Measurements from ENCODE around the gene ZBTB7C.

Gene ZBTB7C

DNA sequence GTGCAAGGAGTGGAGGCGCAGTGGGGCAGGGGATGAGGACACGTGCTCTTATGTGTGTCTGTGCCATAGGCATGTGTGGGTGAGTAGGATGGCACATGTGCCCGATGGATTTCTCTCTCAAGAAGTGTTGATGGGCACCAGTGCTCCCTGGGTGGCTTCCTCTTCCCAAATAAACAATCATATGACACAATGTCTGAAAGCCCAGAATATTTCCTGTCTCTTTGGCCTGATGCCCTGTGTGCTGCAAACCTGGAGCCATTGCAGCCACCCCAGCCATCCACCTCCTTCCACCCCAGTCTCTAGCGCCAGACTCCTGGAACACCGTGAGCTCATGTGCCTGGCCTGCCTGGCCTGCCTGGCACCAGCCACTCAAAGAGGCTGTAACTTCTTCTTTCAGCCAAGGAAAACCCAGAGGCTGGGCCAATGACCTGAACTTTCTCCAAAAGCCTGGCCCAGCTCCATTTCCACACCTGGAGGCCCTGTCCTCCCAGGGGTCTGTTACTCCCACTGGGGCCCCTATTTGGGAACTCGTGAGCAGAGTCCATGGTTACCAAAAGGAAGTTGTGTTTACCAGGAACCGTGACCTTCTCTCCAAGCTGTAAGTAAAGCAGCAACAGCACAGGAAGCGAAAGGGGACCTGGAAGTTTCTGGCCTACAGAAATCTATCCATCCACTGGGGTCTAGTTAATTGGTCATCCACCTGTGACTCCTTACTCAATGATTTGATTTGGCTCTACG, 9.5 kb upstream of the ZBTB7C start:
- no peak for DNase-seq

DNA sequence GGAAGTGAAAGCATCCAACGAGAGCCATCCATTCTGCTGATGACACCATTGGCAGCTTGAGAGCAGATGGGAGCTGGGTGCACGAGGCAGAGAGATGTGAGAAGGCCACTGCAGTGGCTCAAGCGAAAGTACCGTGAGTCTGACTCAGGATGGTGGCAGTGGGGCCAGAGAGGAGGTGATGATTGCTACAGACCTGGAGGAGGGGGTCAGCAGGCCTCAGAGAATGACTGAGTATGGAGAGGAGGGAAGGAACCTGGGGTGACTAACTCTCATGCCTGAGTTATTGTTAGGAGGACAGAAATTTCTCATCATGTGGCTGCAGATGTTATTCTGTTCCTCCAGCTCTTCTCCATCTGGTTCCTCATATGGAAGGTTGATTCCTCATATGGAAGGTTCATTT, 8.8 kb upstream of the ZBTB7C start:
- DNase-seq = no peak

DNA sequence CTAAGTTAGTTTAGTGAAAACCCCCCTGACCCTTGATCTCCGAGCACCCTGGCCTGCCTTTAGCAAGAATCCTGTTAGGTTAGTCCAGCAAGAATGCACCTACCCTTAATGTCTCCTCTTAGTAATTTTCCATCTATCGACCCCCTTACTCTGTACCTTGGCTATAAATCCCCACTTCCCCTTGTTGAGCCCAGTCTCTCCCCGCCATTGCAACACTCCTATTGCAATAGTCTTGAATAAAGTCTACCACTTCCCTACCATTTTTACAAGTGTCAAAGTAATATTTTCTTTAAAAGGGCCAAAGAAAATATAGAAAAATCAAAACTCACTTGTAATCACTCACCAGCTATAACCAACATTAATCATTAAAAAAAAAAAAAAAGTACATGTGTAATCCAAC, 4.2 kb upstream of the ZBTB7C start:
- DNase-seq = no peak

DNA sequence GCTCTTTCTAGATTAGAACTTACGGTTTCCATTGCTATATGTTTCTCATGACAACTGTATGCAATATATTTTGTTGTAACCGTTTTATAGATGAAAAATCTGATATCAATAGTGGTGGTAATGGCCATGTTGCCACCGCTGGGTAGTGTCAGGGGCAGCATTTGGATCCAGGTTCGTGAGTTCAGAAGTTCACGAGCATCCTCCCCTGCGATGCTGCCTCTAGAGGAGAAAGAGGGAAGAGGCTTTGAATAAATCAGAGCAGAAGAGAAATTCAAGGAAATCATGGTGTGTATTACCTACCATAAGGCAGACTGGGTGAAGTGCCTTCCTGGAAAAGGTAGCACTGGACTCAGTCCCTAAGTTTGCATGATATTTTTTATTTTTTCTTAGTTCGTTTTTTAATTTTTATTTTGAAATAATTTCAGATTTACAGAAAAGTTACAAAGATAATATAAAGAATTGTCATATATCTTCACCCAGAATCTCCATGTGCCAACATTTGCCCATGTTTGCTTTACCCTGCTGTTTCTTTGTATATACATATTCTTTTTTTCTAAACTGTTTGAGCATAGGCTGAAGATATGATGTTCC, 3.3 kb upstream of the ZBTB7C start:
- DNase-seq = peak in 2 of 56 donors; percentile 11

DNA sequence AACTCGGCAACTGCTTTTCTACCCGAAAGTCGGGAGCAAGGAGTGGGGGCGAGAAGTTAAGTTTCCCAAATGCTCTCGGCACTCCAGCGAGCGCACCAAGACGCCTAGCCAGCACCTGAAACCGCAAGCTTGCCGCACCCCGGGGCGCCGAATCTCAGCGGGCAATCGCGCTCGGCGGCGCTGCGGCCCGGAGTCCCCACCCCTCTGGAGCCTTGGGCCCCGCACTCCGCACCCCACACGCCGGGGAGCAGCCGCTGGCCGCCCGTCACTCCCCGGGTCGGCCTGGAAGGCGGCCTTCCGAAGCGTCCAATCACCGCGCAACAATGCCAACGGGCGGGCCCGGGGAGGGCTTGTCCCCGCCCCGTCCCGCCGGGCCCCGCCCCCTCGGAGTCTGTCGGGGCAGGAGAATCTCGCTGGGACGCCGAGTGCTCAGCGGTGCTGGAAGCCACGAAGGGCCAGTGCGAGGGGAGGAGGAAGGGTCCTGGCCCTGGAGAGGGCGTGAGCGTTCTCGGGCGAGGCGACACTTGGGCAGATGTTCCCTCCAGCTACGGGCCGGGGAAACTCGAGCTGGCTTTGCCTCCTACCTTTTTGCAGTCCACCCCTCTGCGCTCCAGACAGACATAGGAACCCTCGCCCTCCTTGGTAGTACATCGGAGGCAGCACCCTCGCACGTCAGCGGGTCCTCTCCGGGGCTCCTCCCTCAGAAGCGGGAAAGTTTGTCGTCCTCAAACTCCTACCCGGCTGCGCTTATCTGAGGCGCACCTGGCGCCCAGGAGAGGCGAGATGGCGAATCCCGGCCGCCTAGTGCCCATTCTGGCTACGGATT, 1.1 kb upstream of the ZBTB7C start:
- DNase-seq = peak in 55 of 56 donors; percentile 6 to 88 (median 73)

DNA sequence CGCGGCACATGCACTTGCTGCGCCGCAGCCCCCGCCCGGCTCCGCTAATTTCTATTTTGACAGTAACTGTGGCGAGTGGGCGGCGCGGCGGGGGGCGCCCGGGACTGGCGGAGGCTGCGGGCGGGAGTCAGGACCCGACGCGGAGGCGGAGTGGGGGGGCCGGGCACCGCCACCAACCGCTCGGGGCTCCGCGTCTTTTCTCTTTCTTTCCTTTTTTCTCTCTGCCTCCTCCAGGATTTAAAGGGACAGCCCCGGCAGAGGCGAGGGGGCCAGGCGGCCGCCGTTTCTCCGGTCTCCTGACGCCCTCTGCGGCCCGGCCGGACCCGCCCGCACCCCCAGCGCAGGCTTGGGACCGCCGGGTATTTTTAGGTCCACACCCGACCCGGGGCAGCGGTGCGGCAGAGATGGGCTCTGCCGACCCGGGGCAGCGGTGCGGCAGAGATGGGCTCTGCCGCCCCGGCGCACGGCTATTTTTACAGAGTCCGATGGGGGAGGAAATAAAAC, 460 bp upstream of the ZBTB7C start:
- DNase-seq = peak in 35 of 56 donors; percentile 17 to 65 (median 43)

DNA sequence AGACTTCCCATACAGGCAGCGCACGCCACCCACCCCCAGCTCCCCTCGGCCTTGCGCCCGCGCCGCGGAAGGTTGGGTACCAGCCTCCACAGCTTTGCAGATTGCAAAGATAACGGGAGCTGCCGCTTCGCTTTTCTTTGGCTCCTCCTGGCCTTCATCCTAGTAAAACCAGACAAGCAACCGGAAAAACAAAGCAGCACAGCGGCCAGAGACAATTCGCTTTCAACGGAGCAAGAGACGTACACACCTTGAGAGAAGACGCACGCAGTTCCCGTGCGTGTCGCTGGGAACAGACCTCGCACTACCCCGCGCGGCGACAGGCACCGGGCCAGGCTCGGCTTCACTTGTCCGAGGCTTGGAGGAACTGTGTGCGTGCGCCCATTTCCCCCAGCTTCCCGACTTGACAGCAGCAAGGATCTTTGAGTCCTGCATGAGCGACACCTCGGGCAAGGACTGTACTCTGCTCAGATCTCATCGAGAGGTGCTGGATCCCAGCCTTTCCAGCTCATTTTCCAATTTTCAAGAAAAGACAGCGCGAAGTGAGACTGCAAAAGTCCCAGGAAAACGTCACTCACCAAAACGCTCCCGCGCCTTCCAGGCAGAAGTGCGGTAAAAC, 964 bp downstream of the ZBTB7C start:
- DNase-seq = peak in 3 of 56 donors; percentile 9 to 41 (median 33)

DNA sequence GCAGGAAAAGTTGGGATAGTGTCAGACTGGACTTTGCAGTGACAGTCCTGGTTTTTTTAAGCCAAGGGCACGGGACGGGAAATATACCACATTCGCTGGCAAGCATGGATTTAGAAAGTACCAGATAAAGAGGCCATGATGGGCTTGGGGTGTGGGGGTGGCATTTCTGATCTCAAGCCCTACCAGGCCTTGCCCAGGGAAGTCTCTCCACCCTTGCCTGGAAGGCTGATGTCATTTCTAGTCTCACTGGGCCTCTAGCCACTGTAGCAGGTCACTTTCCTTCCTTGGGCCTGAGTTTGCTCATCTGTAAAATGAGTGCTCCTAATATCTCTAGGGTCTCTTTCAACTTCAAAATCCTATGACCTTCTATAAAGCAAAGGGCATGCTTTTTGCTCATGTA, 1.8 kb downstream of the ZBTB7C start:
- no peak for DNase-seq

DNA sequence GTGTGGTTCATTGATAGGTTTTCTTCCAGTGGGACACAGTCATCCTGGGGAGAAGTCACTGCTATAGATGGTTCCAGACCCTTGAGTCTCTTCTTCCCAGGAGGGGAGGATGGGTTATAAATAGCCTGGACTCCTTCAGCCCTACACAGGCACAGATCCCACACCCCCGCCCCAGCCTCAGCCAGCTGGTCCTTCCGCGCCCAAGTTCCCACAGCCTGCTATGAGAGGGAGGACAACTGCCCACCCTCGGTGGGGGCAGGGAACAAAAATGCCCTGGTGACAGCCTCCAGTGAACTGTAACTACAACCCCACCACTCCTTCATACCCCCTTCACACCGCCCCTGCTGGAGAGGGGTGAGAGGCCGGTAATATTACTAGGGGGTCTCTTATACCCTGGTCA, 3.2 kb downstream of the ZBTB7C start:
- DNase-seq = no peak

DNA sequence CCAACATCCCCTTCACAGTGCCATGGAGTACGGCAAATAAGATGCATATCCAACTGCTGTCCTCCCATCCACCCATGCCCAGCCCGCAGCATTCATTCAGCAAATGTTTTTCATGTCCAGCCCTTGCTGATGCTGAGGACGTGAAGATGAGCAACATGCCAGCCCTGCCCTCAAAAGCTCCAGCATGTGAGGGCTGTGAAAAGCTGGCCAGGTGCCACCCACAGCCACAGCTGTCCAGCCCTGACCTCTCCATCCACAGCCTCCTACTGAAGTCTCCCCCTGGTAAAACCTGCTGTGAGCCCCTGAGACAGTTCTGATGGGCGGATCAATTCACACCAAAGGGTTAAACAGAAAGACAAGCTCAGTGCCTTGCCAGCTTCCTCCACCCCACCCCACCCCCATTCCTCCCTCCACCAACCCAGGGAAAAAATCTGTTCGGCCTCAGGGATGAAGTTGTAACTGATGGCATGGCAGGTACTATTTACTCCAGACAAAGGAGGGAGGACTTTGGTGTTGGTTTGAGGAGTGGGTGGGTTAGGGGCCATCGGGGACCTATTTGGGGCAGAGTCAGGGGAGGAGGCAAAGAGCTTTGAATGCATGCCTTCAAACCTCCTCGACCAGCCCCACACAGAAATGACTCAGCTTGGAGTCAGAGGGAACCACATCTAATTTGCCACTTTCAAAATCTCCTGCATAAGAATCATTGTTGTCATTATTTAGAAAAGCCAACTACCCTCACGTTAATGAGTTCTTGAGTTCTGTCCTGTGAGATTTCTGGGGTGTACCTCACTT, 4.3 kb downstream of the ZBTB7C start:
- DNase-seq = no peak

DNA sequence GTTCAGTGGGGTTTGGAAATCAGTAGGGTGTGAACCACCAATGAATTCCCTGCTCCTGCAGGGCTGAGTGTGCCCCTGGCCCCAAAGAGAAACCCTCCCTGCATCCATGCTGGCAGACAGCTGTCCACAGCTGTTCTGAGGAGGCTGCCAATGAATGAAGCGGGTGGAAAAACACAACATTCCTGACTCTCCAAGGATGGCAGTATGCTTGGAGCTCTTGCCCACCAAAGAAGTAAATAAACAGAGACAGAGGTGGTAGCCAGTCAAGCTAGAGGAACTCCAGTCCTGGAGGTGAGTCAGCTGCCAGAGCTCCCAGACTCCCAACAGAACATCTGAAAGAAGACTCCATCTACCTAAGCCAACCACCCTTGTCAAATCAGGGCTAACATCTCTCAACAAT, 6.2 kb downstream of the ZBTB7C start:
- DNase-seq = no peak

DNA sequence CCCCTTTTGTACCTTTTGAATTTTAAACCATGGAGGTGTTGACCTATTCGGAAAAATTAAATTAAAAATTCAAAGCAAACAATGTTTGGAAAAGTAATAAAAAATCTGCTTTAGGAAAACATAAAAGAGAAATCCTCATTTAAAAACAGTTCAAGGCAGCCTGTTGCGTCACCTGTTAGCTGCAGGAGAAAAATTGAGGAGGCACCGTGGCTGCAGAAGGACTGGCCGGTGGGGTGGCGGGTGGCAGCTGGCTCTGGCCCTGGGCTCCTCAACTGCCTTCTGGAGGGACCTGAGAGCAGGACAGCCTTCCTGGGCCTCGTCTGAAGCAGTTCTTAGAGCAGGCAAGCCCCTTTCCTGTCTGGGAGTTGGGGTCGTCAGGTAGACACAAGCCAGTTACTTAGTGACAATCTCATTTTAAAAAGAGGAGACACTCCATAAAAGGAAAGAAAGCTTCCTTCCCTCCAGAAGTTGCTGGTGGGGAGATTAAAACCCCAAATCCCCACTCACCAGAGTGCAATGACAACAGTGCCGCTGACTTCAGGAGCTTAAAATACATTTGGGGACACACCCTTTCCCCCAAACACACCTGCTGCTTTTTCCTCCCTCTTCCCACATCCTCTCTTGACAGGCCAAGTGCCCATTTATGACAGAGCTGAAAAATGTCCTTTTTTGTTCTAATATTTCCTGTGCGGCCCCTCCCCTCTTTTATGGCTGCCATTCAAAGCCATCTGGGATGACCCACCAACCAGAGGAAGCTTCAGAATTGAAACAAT, 9.7 kb downstream of the ZBTB7C start:
- DNase-seq = no peak

DNA sequence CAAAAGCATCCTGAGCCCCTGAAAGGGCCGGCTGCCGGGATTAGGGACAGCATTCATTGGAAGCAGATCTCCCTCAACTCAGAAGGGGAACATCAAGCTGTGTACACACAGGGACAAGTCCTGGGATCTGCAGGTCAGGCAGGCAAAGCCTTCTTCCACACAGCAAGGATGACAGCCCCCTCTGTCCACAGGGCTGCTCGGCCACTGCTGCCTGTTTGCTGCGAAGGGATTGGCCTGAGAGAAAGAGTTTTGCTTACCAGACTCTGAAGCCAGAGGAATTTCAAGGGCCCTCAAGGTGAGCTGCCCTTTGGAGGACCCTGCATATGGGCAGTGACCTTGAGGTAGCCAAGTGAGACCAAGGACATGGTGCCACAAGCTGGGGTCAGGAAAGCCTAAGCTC, 11.1 kb downstream of the ZBTB7C start:
- DNase-seq = no peak

DNA sequence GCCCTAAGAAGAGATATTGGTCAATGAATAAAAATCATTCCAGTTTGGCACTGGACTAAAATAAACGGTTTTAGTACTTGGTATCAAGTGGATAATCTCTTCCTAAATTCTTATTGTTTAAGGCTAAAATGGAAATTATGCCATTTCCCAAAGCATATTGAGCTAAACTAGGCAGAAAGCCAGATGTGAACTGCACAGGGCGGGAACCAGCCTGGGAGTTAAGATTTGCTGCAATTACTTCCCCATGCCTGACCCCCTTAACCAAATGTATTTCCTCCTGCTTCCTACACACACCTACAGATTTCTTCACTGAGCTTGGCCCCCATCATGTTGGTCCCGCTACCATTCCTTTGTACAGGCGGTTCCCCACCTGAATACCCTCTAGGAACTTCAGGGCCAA, 12.2 kb downstream of the ZBTB7C start:
- no peak for DNase-seq

DNA sequence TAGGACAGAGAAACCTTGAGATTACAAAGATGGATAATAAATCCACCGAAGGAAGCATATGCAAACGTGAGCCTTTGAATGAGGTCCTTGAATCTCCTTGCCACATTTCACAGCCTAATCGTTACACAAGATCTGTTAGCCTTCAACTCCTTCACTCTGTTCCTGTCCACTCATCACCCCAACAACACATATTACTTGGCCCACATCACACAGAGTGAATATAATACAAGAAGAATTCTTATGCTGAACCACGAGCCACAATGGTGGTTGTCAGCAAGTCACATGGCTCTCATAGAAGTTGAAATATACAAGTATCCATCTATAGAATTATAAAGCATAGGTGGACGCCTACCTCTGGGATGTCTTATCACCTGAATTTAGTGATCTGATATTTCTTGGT, 12.6 kb downstream of the ZBTB7C start:
- DNase-seq = no peak

DNA sequence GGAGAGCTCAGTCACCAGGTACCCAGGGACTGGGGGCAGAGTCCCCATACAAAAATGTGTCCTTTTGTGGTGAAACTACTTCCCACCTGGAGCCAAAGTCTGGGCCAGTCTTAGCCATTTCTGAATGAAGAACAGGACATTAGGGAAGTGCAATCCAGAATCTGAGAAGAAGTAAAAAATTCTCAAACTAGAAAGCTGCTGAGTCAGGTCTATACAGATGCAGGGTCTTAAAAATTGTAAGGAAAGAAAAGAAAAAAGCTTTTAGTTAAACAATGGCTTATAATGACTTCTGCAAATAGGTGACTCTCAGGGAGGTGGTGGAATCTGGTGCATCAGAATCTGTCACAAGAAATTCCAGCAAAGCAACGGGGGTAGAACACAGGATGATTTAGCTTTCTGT, 13.5 kb downstream of the ZBTB7C start:
- DNase-seq = no peak

DNA sequence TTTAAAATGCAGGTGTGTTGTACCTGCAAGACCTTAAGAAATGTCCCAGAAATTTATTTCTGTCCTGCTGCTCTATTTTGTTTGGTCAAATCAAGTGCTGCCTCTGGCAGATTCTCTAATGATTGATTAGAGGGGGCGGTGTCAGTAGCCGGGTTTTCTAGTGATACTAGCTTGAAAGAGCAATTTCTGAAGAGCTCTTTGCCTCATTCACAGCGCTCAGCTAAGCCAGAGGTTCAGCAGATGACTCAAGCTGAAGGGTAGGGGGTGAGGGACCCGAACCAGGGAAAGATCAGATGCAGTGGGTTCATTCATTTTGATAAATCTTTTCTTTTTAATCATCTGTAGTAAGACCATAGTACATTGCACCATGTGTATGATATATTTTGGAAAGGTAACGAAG, 15.0 kb downstream of the ZBTB7C start:
- no peak for DNase-seq

DNA sequence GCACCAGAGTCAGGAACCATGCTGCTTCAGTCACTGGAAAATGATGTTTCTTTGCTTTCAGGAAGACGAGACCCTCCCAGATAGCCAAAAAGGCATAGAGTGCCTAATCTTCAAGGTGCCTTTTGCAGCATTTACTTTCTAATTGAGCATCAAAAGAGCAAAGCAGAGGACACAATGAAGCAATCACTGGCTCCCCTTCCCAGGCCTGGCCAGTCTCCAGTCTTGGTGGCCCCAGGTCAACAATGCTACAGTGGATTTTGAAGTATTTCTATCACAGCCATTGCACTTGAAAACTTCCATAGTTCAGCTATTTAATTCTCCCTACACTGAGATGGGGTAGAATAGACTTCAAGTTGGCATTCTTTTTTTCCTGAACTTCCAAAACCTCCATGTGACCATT, 15.4 kb downstream of the ZBTB7C start:
- DNase-seq = no peak

DNA sequence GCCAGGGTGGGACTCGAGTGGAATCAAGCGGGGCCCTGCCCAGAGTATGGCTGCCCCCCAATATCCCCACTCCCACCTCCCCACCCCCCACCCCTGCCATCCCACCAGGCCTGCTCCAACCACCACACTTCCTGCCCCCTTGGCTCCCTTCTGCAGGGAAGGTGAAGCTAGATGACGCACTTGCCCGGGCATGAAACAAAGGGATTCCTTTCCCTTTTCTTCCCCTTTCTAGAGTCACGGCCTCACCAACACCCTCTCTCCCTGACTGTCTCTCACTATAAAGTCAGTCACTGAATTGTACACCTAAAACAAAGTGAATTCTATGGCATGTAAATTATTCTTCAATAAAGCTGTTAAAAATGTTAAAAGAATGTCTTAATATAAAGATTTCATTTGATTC, 16.0 kb downstream of the ZBTB7C start:
- DNase-seq = no peak

DNA sequence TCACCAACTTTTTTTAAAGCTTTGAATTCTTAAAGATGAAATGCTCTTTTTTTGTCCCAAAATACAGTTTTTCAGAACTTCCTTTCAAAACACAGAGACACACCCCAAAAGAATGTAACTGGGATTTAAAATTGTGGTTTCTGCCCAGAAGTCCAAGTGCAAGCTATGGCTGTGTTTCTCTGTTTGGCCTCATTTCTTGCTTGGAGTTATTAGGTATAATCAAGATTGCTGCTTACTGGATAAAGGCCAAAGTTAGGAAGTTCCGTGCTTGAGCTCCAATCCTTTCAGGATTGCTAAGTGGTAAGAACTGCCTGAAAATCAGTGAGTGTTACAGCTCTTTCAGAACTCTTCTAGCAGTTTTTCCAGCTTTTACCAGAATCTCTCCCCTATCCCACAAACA, 16.9 kb downstream of the ZBTB7C start:
- DNase-seq = no peak

Data from amygdala (tissue), 56 donors.